A549 (cell line): Measurements from ENCODE around the gene ZBTB20.

Source experiments
- FOSL2 ChIP-seq, 2 experiments: fragments of 450-650 bp in 1 of 2; fragments of >200 bp in 1 of 2; sonication (Bioruptor Twin) in 1 of 2; formaldehyde crosslinking; IDR thresholded peaks; 2 replicates each; pipeline versions ENCODE4 v1.5.0 to v1.6.1; 2016 to 2020; ENCODE audit warnings: mild to moderate bottlenecking in 1 of 2, moderate library complexity in 1 of 2
- NFE2L2 ChIP-seq: fragments of 150-350 bp; conservative IDR thresholded peaks from 2 replicates; pipeline ENCODE4 v1.6.1; 2014; ENCODE audit warnings: low read length
- POLR2A ChIP-seq: IDR thresholded peaks from 2 replicates; pipeline ENCODE4 v1.6.1; 2012; ENCODE audit warnings: mild to moderate bottlenecking, low read length
- SREBF2 ChIP-seq: fragments of 450-650 bp; IDR thresholded peaks from 2 replicates; pipeline ENCODE4 v1.6.1; 2014; ENCODE audit warnings: mild to moderate bottlenecking, moderate library complexity
- TF ChIP-seq, protein P1 (sequence below): IDR thresholded peaks from 2 replicates; pipeline ENCODE4 v1.6.1; 2012
- TF ChIP-seq, protein P2 (sequence below): fragments of >200 bp; sonication (Bioruptor Twin); formaldehyde crosslinking; IDR thresholded peaks from 3 replicates; pipeline ENCODE4 v1.5.1; 2016

DNA sequence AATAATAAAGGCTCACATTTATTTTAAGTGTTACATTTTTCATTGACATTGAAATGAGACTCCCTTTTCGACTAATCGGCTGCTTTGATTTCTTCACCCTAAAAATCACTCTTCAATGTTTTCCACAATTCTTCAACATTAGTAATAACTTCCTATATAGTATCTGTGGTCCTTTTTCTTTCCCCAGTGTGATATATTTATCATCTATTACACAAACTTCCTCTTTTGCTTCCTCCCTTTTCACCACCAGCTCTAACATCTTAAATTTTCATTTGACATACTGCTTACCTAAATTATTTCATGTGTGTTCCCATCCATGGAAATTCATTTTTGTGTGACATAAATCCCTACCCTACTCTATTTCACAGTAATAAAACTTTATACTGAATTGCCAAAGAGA lies 608.9 kb downstream of the ZBTB20 start:
- TF ChIP-seq, protein P1, sequence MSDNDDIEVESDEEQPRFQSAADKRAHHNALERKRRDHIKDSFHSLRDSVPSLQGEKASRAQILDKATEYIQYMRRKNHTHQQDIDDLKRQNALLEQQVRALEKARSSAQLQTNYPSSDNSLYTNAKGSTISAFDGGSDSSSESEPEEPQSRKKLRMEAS, result no peak
- TF ChIP-seq NFE2L2 (no peak), FOSL2 (IDR thresholded peaks at IDR 0.05) (no peak), FOSL2 (CRISPR knock-in tag; IDR thresholded peaks at IDR 0.05) (no peak), POLR2A (no peak), SREBF2 (no peak)
- TF ChIP-seq, protein P2, sequence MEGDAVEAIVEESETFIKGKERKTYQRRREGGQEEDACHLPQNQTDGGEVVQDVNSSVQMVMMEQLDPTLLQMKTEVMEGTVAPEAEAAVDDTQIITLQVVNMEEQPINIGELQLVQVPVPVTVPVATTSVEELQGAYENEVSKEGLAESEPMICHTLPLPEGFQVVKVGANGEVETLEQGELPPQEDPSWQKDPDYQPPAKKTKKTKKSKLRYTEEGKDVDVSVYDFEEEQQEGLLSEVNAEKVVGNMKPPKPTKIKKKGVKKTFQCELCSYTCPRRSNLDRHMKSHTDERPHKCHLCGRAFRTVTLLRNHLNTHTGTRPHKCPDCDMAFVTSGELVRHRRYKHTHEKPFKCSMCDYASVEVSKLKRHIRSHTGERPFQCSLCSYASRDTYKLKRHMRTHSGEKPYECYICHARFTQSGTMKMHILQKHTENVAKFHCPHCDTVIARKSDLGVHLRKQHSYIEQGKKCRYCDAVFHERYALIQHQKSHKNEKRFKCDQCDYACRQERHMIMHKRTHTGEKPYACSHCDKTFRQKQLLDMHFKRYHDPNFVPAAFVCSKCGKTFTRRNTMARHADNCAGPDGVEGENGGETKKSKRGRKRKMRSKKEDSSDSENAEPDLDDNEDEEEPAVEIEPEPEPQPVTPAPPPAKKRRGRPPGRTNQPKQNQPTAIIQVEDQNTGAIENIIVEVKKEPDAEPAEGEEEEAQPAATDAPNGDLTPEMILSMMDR, result no peak
